ENCODE results near the gene RLBP1. TPM values are rescaled to one million over a fixed set of nuclear protein-coding genes. Genes with fewer than 3 reads are reported as not detected.
A peak's percentile ranks its signal among the peaks of the same experiment; 100 is the strongest.

The RLBP1 gene
- total and polyA plus RNA-seq, 9 of the 15 experiments (the other 6 are each of a cell fraction or from before 2014, with no cell fraction given) = 0.05 TPM; not detected in 8

- TF ChIP-seq BRCA1 (IDR thresholded peaks at IDR 0.05) (no peak), BRCA1 (CRISPR knock-in tag; IDR thresholded peaks at IDR 0.05) (no peak), CREB5 (CRISPR knock-in tag; IDR thresholded peaks at IDR 0.05) (no peak), PHTF2 (CRISPR knock-in tag; IDR thresholded peaks at IDR 0.05) (no peak), ZNF232 (CRISPR knock-in tag; IDR thresholded peaks at IDR 0.05) (peak; percentile 98), SAFB2 (IDR thresholded peaks at IDR 0.05; ENCODE audit: borderline replicate concordance, low read depth, low read length, severe bottlenecking) (no peak), PRMT5 (CRISPR knock-in tag; IDR thresholded peaks at IDR 0.05) (peak; percentile 87; the same call in 1 of the 2 replicates), DDX20 (tag; IDR thresholded peaks at IDR 0.05; ENCODE audit: low read depth) (no peak), SRF (CRISPR knock-in tag; IDR thresholded peaks at IDR 0.05) (0 out of 4 replicates have a peak, but pooled peaks of 1 of the 2 experiments have one; percentile 61), PHB2 (IDR thresholded peaks at IDR 0.05; ENCODE audit: low read depth) (no peak), HCFC1 (IDR thresholded peaks at IDR 0.05; ENCODE audit: low read depth, low read length) (peak; percentile 68), POLR3A (IDR thresholded peaks at IDR 0.05; ENCODE audit: borderline replicate concordance, extremely low read depth, insufficient read depth, insufficient read length) (no peak), ZNF174 (CRISPR knock-in tag; IDR thresholded peaks at IDR 0.05) (no peak), ZNF785 (CRISPR knock-in tag; IDR thresholded peaks at IDR 0.05) (no peak), ILF3 (IDR thresholded peaks at IDR 0.05; ENCODE audit: borderline replicate concordance) (no peak), ZNF830 (CRISPR knock-in tag; IDR thresholded peaks at IDR 0.05) (0 out of 2 replicates have a peak, but pooled peaks have one; percentile 29), RBM22 (IDR thresholded peaks at IDR 0.05; ENCODE audit: low read depth, low read length, poor library complexity, severe bottlenecking) (peak; percentile 69), BCOR (IDR thresholded peaks at IDR 0.05) (peak; percentile 41; the same call in 1 of the 2 replicates), PYGO2 (tag; IDR thresholded peaks at IDR 0.05) (no peak), ZNF592 (IDR thresholded peaks at IDR 0.05) (peak; percentile 74), IFI16 (CRISPR knock-in tag; IDR thresholded peaks at IDR 0.05) (no peak)
- TF ChIP-seq, protein P1, sequence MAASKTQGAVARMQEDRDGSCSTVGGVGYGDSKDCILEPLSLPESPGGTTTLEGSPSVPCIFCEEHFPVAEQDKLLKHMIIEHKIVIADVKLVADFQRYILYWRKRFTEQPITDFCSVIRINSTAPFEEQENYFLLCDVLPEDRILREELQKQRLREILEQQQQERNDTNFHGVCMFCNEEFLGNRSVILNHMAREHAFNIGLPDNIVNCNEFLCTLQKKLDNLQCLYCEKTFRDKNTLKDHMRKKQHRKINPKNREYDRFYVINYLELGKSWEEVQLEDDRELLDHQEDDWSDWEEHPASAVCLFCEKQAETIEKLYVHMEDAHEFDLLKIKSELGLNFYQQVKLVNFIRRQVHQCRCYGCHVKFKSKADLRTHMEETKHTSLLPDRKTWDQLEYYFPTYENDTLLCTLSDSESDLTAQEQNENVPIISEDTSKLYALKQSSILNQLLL (CRISPR knock-in tag; IDR thresholded peaks at IDR 0.05; ENCODE audit: borderline replicate concordance) = no peak
Observed at GRCh38 chr15:89243691-89244573, 22.6 kb upstream of the RLBP1 start, which contains the start of gene FANCI (continued).

Measured in K562 (cell line).